Muscle of leg (tissue), 11 donors: ENCODE data around the gene CDH11. TPM values are rescaled to one million over a fixed set of nuclear protein-coding genes. Genes with fewer than 3 reads are reported as not detected.

Experiments used
- DNase-seq: peaks from one replicate; pipeline ENCODE4 v3.0.0; 2013
- H3K27ac ChIP-seq: one replicate; pipeline ENCODE4 v1.5.1; 2013; ENCODE audit warnings: mild to moderate bottlenecking, low read length, control low read depth
- H3K27me3 ChIP-seq: one replicate; pipeline ENCODE4 v1.6.1; 2013; ENCODE audit warnings: low read length; ENCODE audit not compliant: control insufficient read depth, insufficient read depth
- H3K36me3 ChIP-seq: one replicate; pipeline ENCODE4 v1.6.1; 2013; ENCODE audit warnings: low read length; ENCODE audit not compliant: control insufficient read depth, insufficient read depth
- H3K4me1 ChIP-seq: one replicate; pipeline ENCODE4 v1.6.1; 2013; ENCODE audit warnings: low read length; ENCODE audit not compliant: control insufficient read depth, insufficient read depth
- H3K4me3 ChIP-seq: one replicate; pipeline ENCODE4 v1.5.1; 2013; ENCODE audit warnings: low read length, control low read depth
- H3K9me3 ChIP-seq: replicated peaks from 2 replicates; pipeline ENCODE4 v1.6.1; 2013; ENCODE audit warnings: low read depth, low read length; ENCODE audit not compliant: control insufficient read depth
- WGBS: methylation state at CpG from one replicate; pipeline ENCODE4 v1.1.5; 2013; ENCODE audit warnings: missing lambda C conversion rate; ENCODE audit not compliant: insufficient coverage; 5-methylcytosine and 5-hydroxymethylcytosine counted together
- polyA plus RNA-seq, 8 donors: library from polyadenylated mRNA; unstranded; fragments of 120-200 nt; gene quantifications; one replicate each; pipeline versions ENCODE4 v1.2.1 to v1.2.3, GENCODE V29; 2013; ENCODE audit warnings: inconsistent platforms in 1 of 8, low replicate concordance in 1 of 8; ENCODE audit not compliant: insufficient read length in 8 of 8, insufficient read depth in 1 of 8
- total RNA-seq: library from RNA; stranded (reverse); fragments of 120-200 nt; gene quantifications from one replicate; pipeline ENCODE4 v1.2.4, GENCODE V29; 2013

CDH11 gene
- total and polyA plus RNA-seq, 9 donors = 40.7 to 114 (median 74.9) TPM

DNA sequence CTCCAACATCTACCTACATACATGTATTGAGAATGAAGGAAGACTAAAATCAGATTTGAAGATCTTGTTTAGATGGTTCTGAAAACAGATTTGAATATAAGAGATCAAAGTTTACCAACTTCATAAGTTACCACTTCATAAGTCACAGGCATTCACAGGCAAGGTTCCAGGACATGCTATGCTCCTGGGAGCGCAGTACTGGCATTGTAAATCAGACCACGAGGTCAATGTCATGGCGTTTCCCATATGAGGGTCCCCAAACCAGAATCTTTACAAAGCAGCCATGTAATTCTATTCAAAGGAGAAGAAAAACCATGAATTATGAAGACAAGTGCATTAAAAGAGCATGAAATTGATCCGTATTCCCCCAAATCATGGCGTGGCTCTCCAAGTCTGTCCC is 3.0 kb downstream of the CDH11 start:
- Histone ChIP-seq H3K36me3 (peaks cover 11% of the 10 kb centered on the region), H3K4me1 (peaks cover 30% of the 10 kb centered on the region), H3K4me3 (no peak overlapping the region), H3K9me3 (no peaks in the 10 kb centered on the region), H3K27ac (no peak overlapping the region), H3K27me3 (peaks cover 27% of the 10 kb centered on the region)
- 40% methylated on average over 1 of the region's 5 CpGs for WGBS
- peak; percentile 43 for DNase-seq

- Histone ChIP-seq H3K27ac (no peak overlapping the region), H3K27me3 (peaks cover 20% of the 10 kb centered on the region), H3K36me3 (peaks cover 16% of the 10 kb centered on the region), H3K4me3 (no peak overlapping the region), H3K9me3 (no peaks in the 10 kb centered on the region), H3K4me1 (peaks cover 26% of the 10 kb centered on the region)
- WGBS = 0% methylated on average over 4 of the region's 8 CpGs
- DNase-seq = peak; percentile 92
These were observed 3.9 kb downstream of the CDH11 start for GRCh38 chr16:65117811-65118448.

GRCh38 chr16:65116818-65117430 is 4.9 kb downstream of the CDH11 start:
- Histone ChIP-seq H3K4me3 (no peak overlapping the region), H3K9me3 (no peaks in the 10 kb centered on the region), H3K27me3 (peaks cover 11% of the 10 kb centered on the region), H3K4me1 (peaks cover 21% of the 10 kb centered on the region), H3K36me3 (peaks cover 18% of the 10 kb centered on the region), H3K27ac (no peak overlapping the region)
- WGBS = 84% methylated on average over 3 of the region's 5 CpGs
- DNase-seq = no peak

DNA sequence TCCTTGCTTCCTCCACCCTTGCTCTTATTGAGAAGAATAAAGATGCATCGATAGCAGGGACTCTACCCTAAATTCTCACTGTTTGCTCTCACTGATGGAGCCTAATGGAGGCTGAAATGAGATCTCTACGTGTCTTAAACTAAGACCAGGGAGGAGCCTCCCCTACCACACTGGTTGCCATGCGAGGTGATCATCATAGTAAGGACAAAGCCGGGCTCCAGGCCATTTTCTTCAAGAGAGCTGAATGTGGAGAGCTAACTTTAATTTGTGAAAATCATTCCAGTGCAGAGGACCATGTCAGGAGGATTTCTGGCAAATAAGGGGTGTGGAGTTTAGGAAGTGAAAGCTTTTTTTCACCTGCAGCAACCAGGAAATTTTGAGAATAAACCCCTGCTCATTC is 5.6 kb downstream of the CDH11 start:
- DNase-seq = no peak
- Histone ChIP-seq H3K27ac (no peak overlapping the region), H3K27me3 (peaks cover 9% of the 10 kb centered on the region), H3K4me1 (peaks cover 21% of the 10 kb centered on the region), H3K4me3 (no peak overlapping the region), H3K9me3 (no peaks in the 10 kb centered on the region), H3K36me3 (peaks cover 18% of the 10 kb centered on the region)
- no CpG with 5 or more reads among the region's 4 CpGs for WGBS

DNA sequence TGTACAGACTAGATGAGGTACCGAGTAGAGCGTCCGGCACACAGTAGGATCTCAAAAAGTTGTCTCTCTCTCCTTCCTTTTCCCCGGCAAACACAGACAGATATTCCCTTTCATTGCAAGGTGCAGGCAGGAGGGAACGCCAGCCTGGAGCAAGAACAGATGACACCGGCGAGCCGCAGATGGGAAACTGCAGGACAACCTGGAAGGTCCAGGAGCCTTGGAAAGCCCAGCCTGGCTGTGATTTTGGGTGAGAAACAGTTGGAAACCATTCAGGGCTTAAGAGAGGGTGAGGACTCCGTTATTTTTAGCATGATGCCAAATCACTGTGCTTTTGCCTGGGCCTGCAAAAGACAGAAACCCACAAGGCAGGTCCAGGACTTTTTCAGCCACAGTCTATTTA is 7.3 kb downstream of the CDH11 start:
- WGBS = 87% methylated on average over 4 of the region's 9 CpGs
- Histone ChIP-seq H3K27me3 (peaks cover 2% of the 10 kb centered on the region), H3K36me3 (peaks cover 18% of the 10 kb centered on the region), H3K4me1 (peaks cover 16% of the 10 kb centered on the region), H3K4me3 (no peak overlapping the region), H3K27ac (no peak overlapping the region), H3K9me3 (no peaks in the 10 kb centered on the region)
- peak; percentile 11 for DNase-seq

GRCh38 chr16:65113441-65113840 is 8.4 kb downstream of the CDH11 start:
- H3K36me3 ChIP-seq = peaks cover 18% of the 10 kb centered on the region
- WGBS = 76% methylated on average over 3 of the region's 5 CpGs
- peaks cover 11% of the 10 kb centered on the region for H3K4me1 ChIP-seq
- no peaks in the 10 kb centered on the region for H3K27me3 ChIP-seq
- H3K4me3 ChIP-seq = no peak overlapping the region
- no peaks in the 10 kb centered on the region for H3K9me3 ChIP-seq
- no peak overlapping the region for H3K27ac ChIP-seq
- no peak for DNase-seq

DNA sequence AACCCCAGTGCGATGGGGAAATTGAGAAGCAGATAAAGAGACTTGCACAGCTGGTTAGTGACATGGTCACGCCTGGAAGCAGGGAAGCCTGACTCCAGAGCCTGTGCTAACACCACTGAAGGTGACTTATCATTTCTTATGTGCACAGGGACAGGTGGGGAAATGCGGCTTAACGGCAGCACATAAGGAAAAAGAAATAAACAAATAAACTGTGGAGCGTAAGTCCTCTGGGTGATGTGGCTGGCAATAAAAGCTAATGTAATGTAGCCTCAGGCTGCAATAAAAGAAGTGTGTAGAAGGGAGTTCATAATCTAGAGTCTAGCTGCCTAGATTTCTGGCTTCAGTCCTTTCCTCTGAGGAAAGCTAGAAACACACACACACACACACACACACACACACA is 10.6 kb downstream of the CDH11 start:
- Histone ChIP-seq H3K27me3 (no peaks in the 10 kb centered on the region), H3K4me1 (peaks cover 8% of the 10 kb centered on the region), H3K9me3 (no peaks in the 10 kb centered on the region), H3K27ac (no peak overlapping the region), H3K36me3 (peaks cover 19% of the 10 kb centered on the region), H3K4me3 (no peak overlapping the region)
- 75% methylated on average over 3 of the region's 5 CpGs for WGBS
- DNase-seq = no peak

GRCh38 chr16:65106757-65107156 is 15.1 kb downstream of the CDH11 start:
- H3K36me3 ChIP-seq = peaks cover 3% of the 10 kb centered on the region
- DNase-seq = peak; percentile 34
- no CpG with 5 or more reads among the region's 3 CpGs for WGBS
- H3K27ac ChIP-seq = no peak overlapping the region
- H3K4me3 ChIP-seq = no peak overlapping the region
- no peaks in the 10 kb centered on the region for H3K9me3 ChIP-seq
- no peaks in the 10 kb centered on the region for H3K27me3 ChIP-seq
- peaks cover 7% of the 10 kb centered on the region for H3K4me1 ChIP-seq

GRCh38 chr16:65105171-65105570 is 16.7 kb downstream of the CDH11 start:
- peaks cover 3% of the 10 kb centered on the region for H3K36me3 ChIP-seq
- H3K4me1 ChIP-seq = peaks cover 7% of the 10 kb centered on the region
- H3K9me3 ChIP-seq = no peaks in the 10 kb centered on the region
- 14% methylated on average over 1 of the region's 1 CpG for WGBS
- H3K27me3 ChIP-seq = no peaks in the 10 kb centered on the region
- peak; percentile 68 for DNase-seq
- peak overlapping the region; percentile 67 for H3K27ac ChIP-seq
- no peak overlapping the region for H3K4me3 ChIP-seq

DNA sequence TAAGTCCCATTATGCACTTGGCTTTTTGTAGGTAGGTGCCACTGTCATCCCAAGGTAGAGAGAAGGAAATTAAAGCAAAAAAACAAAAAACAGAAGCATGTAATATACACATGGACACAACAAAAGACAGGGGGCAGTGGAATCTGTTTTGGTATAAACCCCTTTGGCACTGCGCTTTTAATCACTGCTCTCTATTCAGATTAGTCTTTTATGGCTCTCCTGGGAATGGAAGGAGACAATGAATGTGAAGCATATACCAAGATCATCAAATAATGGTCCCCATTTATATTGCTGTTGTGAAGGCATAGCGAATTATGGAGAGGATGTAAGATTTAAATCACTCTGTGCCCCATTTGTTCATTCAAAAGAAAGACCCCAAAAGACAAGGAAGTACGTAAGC is 17.4 kb downstream of the CDH11 start:
- peak overlapping the region; percentile 1 for H3K27ac ChIP-seq
- peaks cover 7% of the 10 kb centered on the region for H3K4me1 ChIP-seq
- no peaks in the 10 kb centered on the region for H3K27me3 ChIP-seq
- H3K36me3 ChIP-seq = peaks cover 3% of the 10 kb centered on the region
- no peak for DNase-seq
- no peak overlapping the region for H3K4me3 ChIP-seq
- no peaks in the 10 kb centered on the region for H3K9me3 ChIP-seq
- WGBS = no CpG with 5 or more reads among the region's 3 CpGs
